ENCODE data around the gene SLC19A1. TPM values are rescaled to one million over a fixed set of nuclear protein-coding genes. Genes with fewer than 3 reads are reported as not detected.
A peak's percentile ranks its signal among the peaks of the same experiment; 100 is the strongest.

Gene SLC19A1
- total and polyA plus RNA-seq, 4 donors: 8.4 to 28.0 (median 13.0) TPM

- Histone ChIP-seq H3K4me3 (ENCODE audit: low read depth in 1 of 3, low read length in 3 of 3) (peak overlapping the region in 2 of 3 donors; percentile 32 to 40), H3K9ac (ENCODE audit: low read depth in 1 of 2, low read length in 2 of 2) (peak overlapping the region in 1 of 2 donors; percentile 36), H3K4me1 (ENCODE audit: control insufficient read depth in 4 of 4, insufficient read depth in 4 of 4, low read length in 3 of 4) (peaks cover 16 to 77% (median 64%) of the 10 kb centered on the region in 4 donors), H3K36me3 (ENCODE audit: control insufficient read depth in 4 of 4, insufficient read depth in 3 of 4, low read depth in 1 of 4, low read length in 3 of 4) (peaks cover 11 to 15% (median 13%) of the 10 kb centered on the region in 4 donors), H3K9me3 (ENCODE audit: control insufficient read depth in 4 of 4, low read length in 3 of 4) (no peaks in the 10 kb centered on the region), H3K27me3 (ENCODE audit: control insufficient read depth in 4 of 4, insufficient read depth in 4 of 4, low read length in 3 of 4) (no peaks in the 10 kb centered on the region), H3K27ac (ENCODE audit: low read depth in 1 of 2, low read length in 2 of 2) (peak overlapping the region; percentile 72 to 85)
- no peak for DNase-seq (ENCODE audit: low spot score)
- TF ChIP-seq RAD21 (IDR thresholded peaks at IDR 0.05) (peak in 1 of 2 donors; percentile 20), JUND (IDR thresholded peaks at IDR 0.05) (no peak), HNF4G (IDR thresholded peaks at IDR 0.05) (no peak), SP1 (IDR thresholded peaks at IDR 0.05) (peak; percentile 30), EGR1 (IDR thresholded peaks at IDR 0.05; ENCODE audit: low read depth in 2 of 2) (peak; percentile 79 to 93)
- TF ChIP-seq, protein P1, sequence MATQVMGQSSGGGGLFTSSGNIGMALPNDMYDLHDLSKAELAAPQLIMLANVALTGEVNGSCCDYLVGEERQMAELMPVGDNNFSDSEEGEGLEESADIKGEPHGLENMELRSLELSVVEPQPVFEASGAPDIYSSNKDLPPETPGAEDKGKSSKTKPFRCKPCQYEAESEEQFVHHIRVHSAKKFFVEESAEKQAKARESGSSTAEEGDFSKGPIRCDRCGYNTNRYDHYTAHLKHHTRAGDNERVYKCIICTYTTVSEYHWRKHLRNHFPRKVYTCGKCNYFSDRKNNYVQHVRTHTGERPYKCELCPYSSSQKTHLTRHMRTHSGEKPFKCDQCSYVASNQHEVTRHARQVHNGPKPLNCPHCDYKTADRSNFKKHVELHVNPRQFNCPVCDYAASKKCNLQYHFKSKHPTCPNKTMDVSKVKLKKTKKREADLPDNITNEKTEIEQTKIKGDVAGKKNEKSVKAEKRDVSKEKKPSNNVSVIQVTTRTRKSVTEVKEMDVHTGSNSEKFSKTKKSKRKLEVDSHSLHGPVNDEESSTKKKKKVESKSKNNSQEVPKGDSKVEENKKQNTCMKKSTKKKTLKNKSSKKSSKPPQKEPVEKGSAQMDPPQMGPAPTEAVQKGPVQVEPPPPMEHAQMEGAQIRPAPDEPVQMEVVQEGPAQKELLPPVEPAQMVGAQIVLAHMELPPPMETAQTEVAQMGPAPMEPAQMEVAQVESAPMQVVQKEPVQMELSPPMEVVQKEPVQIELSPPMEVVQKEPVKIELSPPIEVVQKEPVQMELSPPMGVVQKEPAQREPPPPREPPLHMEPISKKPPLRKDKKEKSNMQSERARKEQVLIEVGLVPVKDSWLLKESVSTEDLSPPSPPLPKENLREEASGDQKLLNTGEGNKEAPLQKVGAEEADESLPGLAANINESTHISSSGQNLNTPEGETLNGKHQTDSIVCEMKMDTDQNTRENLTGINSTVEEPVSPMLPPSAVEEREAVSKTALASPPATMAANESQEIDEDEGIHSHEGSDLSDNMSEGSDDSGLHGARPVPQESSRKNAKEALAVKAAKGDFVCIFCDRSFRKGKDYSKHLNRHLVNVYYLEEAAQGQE (IDR thresholded peaks at IDR 0.05): no peak
- WGBS: 29% methylated on average over 28 of the region's 28 CpGs
Observed at GRCh38 chr21:45470773-45471524, 71.3 kb downstream of the SLC19A1 start.

- TF ChIP-seq RXRA (IDR thresholded peaks at IDR 0.05) (no peak), JUND (IDR thresholded peaks at IDR 0.05) (no peak), MAX (IDR thresholded peaks at IDR 0.05) (no peak), FOXA2 (IDR thresholded peaks at IDR 0.05) (no peak), HNF4G (IDR thresholded peaks at IDR 0.05) (no peak)
- TF ChIP-seq, protein P1 (IDR thresholded peaks at IDR 0.05): no peak
- no peak for DNase-seq (ENCODE audit: low spot score)
- Histone ChIP-seq H3K27ac (ENCODE audit: low read depth in 1 of 2, low read length in 2 of 2) (peak overlapping the region; percentile 72 to 85), H3K9me3 (ENCODE audit: control insufficient read depth in 4 of 4, low read length in 3 of 4) (no peaks in the 10 kb centered on the region), H3K27me3 (ENCODE audit: control insufficient read depth in 4 of 4, insufficient read depth in 4 of 4, low read length in 3 of 4) (no peaks in the 10 kb centered on the region), H3K9ac (ENCODE audit: low read depth in 1 of 2, low read length in 2 of 2) (peak overlapping the region in 1 of 2 donors; percentile 72), H3K36me3 (ENCODE audit: control insufficient read depth in 4 of 4, insufficient read depth in 3 of 4, low read depth in 1 of 4, low read length in 3 of 4) (peaks cover 5 to 8% (median 6%) of the 10 kb centered on the region in 4 donors), H3K4me3 (ENCODE audit: low read depth in 1 of 3, low read length in 3 of 3) (peak overlapping the region; percentile 42 to 54 (median 50)), H3K4me1 (ENCODE audit: control insufficient read depth in 4 of 4, insufficient read depth in 4 of 4, low read length in 3 of 4) (peaks cover 20 to 85% (median 72%) of the 10 kb centered on the region in 4 donors)
- WGBS: 34% methylated on average over 7 of the region's 7 CpGs
Observed at GRCh38 chr21:45470087-45470515, 72.1 kb downstream of the SLC19A1 start.
